GM19372 (cell line): ENCODE data around the gene RCOR3.
"Not testable (repeated sequence)": the region's sequence is repeated elsewhere in the genome, so short reads cannot be mapped to it uniquely, and the experiment has no call there.

Experiments used
- ATAC-seq: cut with Tn5 transposase; IDR thresholded peaks from one replicate; pipeline ENCODE4 v1.9.1; 2021; ENCODE audit warnings: mild to moderate bottlenecking, low read depth, moderate library complexity; ENCODE audit not compliant: unreplicated experiment

The RCOR3 gene

GRCh38 chr1:211259638-211260126 is 516 bp downstream of the RCOR3 start:
- ATAC-seq, result no peak

GRCh38 chr1:211260141-211261107 is 1.3 kb downstream of the RCOR3 start:
- ATAC-seq, result peak; percentile 29

- no peak for ATAC-seq
Observed at GRCh38 chr1:211261229-211261628, 2.1 kb downstream of the RCOR3 start.

DNA sequence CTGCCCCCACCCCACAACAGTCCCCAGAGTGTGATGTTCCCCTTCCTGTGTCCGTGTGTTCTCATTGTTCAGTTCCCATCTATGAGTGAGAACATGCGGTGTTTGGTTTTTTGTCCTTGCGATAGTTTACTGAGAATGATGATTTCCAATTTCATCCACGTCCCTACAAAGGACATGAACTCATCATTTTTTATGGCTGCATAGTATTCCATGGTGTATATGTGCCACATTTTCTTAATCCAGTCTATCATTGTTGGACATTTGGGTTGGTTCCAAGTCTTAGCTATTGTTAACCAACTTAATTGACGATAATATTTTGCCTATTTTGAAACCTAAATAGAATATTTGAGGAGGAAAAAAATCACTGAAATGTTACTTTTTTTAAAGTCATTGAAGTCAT is 3.9 kb downstream of the RCOR3 start:
- ATAC-seq, result not testable (repeated sequence)

DNA sequence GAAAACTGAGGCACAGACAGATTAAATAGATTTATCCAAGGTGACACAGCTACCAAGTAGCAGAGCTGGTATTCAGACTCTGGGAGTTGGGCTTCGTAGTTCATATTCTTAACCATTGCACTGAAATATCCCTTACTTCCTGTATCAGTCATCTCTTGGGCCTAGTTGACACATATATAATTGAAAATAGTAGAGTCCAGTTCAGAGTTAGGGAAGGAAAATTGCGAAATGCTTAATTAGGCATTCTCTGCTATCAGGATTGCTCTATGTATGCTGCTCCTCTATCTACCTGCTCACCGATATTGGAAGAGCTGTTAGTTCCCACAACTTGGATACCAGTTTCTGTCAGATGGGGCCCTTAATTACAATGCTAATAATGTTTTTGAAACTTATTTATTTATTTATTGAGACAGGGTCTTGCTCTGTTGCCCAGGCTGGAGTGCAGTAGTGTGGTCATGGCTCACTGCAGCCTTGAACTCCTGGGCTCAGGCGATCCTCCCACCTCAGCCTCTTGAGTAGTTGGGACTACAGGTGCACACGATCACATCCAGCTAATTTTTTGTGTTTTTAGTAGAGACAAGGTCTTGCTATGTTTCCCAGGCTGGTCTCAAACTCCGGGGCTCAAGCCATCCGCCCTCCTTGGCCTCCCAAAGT is 8.2 kb downstream of the RCOR3 start:
- ATAC-seq, result no peak

DNA sequence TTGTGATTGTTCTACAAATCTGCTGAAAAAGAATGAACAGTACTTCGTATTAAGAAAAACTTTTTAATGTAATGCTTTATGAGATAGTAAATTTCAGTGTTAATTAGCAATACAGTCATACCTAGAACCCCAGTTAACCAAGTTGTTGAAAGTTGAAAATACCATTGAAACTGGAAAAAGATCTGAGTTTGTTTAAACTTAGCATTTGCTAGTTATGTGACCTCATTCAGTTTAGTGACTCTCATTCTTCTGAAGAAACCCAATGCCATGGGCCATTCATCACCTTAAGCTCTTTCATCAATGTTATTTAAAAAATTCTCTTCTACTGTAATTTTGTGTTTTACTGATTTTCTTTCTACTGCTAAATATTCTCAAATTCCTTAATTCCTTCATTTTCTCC is 20.2 kb downstream of the RCOR3 start:
- ATAC-seq, result no peak

GRCh38 chr1:211280910-211281309 is 21.7 kb downstream of the RCOR3 start:
- ATAC-seq, result no peak

GRCh38 chr1:211281320-211282022 is 22.3 kb downstream of the RCOR3 start:
- ATAC-seq, result no peak

DNA sequence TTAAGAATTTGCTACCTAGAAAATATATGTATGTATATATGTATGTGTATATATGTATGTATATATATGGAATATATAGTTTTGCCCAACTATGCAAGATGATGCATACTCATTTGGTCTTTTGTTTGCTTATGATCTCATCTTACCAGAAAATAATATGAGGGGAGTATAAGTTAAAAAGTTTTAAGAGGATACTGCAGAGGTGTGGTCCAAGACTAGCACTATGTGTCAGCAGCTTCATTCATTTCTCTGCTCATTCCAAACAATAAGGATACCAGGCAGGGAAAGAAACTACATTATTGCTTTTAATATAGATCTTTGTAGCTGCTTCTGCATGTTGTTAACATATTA is 22.8 kb downstream of the RCOR3 start:
- no peak for ATAC-seq

GRCh38 chr1:211285196-211285595 is 26.0 kb downstream of the RCOR3 start:
- ATAC-seq, result no peak

- no peak for ATAC-seq
Observed at GRCh38 chr1:211287218-211287617, 28.1 kb downstream of the RCOR3 start.

DNA sequence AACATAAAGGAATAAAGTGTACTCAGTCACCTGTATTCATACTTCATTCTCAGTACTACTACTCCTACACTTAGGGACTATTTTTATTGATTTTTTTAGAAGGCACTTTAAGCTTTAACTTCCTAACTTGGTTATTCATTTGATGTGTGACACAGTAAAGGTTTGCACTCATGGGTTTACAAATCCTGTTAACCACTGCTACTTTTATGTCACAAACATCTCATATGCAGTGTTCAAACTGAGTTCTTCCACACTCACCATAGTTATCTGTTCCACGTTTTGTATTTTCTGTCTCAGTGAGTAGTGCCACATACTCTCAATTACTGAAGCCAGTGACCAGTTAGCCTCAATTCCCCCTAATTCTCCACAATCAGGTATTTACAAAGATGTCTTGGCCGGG is 33.2 kb downstream of the RCOR3 start:
- ATAC-seq, result no peak

DNA sequence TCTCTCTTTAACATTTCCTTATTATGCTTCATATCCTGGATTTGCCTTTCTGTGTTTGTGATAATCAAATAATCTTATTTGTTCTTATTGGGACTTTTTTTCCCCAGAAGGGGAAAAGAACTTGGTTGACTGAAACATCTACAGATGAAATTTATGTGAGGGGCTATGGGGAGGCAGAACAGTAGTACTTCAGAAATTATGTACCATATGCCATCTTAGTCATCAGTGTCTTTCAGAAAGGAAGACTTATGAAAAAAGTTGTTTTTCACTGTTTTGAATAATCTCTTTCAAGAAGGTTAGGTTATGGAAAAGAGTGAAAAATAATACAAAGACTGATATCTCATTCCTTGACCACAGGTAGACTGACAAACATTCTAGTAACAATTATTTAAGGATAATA is 37.2 kb downstream of the RCOR3 start:
- ATAC-seq, result no peak

DNA sequence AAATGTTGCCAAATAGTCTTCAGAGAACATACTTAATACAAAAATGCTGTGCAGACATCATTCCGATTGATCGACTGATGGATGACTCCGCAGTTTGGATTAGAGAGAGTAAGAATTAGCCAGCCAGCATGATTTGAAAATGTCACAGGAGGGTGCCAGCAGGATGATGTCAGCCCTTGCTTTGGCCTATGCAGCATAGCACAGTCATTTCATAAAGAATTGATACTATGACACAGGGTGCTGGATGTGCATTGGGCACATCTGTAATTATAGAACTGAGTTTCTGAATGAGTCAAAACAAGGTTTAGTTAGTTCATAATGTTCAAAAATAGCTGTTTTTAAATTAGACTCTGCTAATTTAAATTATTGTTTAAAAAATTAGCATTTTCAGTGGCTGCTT is 45.9 kb downstream of the RCOR3 start:
- ATAC-seq, result peak; percentile 75

- ATAC-seq, result no peak
Observed at GRCh38 chr1:211309617-211310016, 50.5 kb downstream of the RCOR3 start.

GRCh38 chr1:211313392-211313791 is 54.2 kb downstream of the RCOR3 start:
- ATAC-seq, result no peak

DNA sequence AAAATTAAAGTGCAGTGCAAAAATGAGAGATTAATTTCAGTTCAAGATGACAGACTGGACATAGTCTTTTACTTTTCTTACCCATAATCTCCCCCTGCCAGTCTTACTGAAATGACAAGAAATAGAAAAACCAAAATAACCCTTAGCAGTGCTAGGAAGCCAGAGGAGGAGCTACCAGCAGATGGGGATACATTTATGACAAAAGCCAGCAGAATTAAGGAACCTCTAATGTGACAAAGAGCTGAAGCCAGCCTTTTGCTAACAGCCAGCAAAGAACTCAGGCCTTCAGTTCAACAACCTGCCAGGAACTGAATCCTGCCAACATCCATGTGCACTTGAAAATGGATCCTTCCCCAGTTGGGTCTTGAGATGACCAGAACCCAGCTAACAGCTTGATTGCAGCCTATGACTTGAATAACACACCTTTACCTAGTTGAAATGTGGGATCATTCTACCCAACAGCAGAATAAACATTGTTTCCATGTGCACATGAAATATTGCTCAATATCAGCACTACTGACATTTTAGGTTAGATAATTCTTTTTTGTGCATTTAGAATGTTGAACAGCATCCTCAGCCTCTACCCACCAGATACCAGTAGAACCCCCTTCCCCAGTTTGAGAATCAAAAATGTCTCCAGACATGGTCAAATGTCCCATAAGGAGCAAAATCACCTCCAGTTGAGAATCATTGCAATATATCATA is 59.6 kb downstream of the RCOR3 start:
- no peak for ATAC-seq

- no peak for ATAC-seq
Observed at GRCh38 chr1:211319892-211320291, 60.7 kb downstream of the RCOR3 start.

- no peak for ATAC-seq
Observed at GRCh38 chr1:211320980-211321379, 61.8 kb downstream of the RCOR3 start.

DNA sequence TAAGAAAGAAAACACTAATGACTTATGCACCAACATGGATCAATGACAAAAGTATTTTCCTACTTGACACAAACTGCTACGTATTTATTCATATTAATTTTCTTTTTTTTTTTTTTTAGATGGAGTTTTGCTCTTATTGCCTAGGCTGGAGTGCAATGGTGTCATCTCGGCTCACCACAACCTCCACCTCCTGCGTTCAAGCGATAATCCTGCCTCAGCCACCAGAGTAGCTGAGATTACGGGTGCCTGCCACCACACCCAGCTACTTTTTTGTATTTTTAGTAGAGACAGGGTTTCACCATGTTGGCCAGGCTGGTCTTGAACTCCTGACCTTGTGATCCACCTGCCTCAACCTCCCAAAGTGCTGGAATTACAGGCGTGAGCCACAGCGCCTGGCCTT is 62.5 kb downstream of the RCOR3 start:
- ATAC-seq, result not testable (repeated sequence)
